AG04449 (cell line): ENCODE measurements around the gene IFITM10.

Source experiments
- CTCF ChIA-PET: fragments of 350-600 bp; formaldehyde crosslinking; extraction: SDS; loops from one replicate; lab custom pipeline; 2021; ENCODE audit warnings: antibody characterized with exemption; lab: Yijun Ruan, JAX
- POLR2A ChIA-PET: fragments of 400-600, 350-600 bp; formaldehyde crosslinking; extraction: SDS; loops from one replicate; lab custom pipeline; 2020; ENCODE audit warnings: antibody characterized with exemption, inconsistent platforms; lab: Yijun Ruan, JAX
- DNase-seq: peaks from one replicate; pipeline ENCODE4 v3.0.0-alpha.2; 2010; ENCODE audit warnings: low read depth, low spot score
- H3K4me3 ChIP-seq: 2 replicates; pipeline ENCODE4 v1.5.1; 2011; ENCODE audit warnings: low read depth, mild to moderate bottlenecking, control low read depth, low read length
- CTCF ChIP-seq: IDR thresholded peaks from one replicate; pipeline ENCODE4 v1.5.1; 2011; ENCODE audit warnings: mild to moderate bottlenecking, moderate library complexity, low read length, control low read depth, inconsistent platforms; ENCODE audit not compliant: insufficient read depth; ENCODE audit errors: missing control alignments

Gene IFITM10

GRCh38 chr11:1727861-1728260 is 22.5 kb downstream of the IFITM10 start:
- no peak for TF ChIP-seq CTCF

GRCh38 chr11:1727096-1727690 is 23.2 kb downstream of the IFITM10 start:
- no peak overlapping the region for H3K4me3 ChIP-seq
- TF ChIP-seq CTCF: no peak
- POLR2A ChIA-PET: no interaction called here
- CTCF ChIA-PET: interaction anchor here (1.1 kb wide), 1 partner anchor 58 kb away, joined by 3 read pairs; no protein-coding TSS in a partner anchor
- DNase-seq: no peak

More at GRCh38 chr11:1727861-1728260, 22.5 kb downstream of the IFITM10 start:
- no peak overlapping the region for H3K4me3 ChIP-seq
- DNase-seq: no peak
- ChIA-PET CTCF (no interaction called here), POLR2A (no interaction called here)

DNA sequence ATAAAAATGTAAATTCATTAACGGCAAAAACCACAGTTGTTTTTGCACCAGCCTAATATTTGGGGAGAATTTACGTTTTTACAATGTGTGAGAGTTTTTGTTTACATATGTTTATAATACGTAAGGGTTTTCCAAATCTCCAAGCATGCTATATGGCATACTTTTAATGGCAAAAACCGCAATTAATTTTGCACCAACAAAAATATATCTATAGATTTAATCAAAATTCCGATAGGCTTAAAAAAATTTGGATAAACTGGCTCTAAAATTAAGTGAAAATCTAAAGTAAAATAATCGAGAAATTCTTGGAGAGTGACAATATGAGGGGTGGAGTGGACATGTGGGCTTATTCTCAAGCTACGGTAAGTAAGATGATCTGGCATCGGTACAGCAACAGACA is 30.6 kb downstream of the IFITM10 start:
- TF ChIP-seq CTCF: no peak
- ChIA-PET POLR2A (no interaction called here), CTCF (no interaction called here)
- no peak overlapping the region for H3K4me3 ChIP-seq
- no peak for DNase-seq

DNA sequence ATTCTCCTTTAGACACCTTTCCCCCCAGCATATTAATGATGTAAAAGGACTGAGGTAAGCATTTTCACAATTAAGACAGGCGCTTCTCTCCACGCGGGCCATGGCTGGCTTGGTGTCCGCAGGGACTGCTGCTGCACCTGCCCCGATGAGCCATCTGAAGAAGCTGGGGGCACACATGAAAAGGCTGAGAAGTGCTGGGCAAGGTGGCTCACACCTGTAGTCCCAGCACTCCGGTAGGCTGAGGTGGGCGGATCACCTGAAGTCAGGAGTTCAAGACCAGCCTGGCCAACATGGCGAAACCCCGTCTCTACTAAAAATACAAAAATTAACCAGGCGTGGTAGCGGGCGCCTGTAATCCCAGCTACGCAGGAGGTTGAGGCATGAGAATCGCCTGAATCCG is 32.1 kb downstream of the IFITM10 start:
- POLR2A ChIA-PET: interaction anchor here (0.7 kb wide), 1 partner anchor 433 kb away, joined by 3 read pairs; no protein-coding TSS in a partner anchor
- no peak for DNase-seq
- TF ChIP-seq CTCF: no peak
- CTCF ChIA-PET: no interaction called here
- H3K4me3 ChIP-seq: no peak overlapping the region

GRCh38 chr11:1717745-1718144 is 32.6 kb downstream of the IFITM10 start:
- no peak for TF ChIP-seq CTCF
- no peak for DNase-seq
- ChIA-PET POLR2A (interaction anchor here (0.7 kb wide), 1 partner anchor 434 kb away, joined by 3 read pairs; no protein-coding TSS in a partner anchor), CTCF (interaction anchor here (0.6 to 1.4 kb wide), 3 partner anchors 10 to 85 kb away, joined by 4 to 10 read pairs (median 4); no protein-coding TSS in a partner anchor)
- no peak overlapping the region for H3K4me3 ChIP-seq

DNA sequence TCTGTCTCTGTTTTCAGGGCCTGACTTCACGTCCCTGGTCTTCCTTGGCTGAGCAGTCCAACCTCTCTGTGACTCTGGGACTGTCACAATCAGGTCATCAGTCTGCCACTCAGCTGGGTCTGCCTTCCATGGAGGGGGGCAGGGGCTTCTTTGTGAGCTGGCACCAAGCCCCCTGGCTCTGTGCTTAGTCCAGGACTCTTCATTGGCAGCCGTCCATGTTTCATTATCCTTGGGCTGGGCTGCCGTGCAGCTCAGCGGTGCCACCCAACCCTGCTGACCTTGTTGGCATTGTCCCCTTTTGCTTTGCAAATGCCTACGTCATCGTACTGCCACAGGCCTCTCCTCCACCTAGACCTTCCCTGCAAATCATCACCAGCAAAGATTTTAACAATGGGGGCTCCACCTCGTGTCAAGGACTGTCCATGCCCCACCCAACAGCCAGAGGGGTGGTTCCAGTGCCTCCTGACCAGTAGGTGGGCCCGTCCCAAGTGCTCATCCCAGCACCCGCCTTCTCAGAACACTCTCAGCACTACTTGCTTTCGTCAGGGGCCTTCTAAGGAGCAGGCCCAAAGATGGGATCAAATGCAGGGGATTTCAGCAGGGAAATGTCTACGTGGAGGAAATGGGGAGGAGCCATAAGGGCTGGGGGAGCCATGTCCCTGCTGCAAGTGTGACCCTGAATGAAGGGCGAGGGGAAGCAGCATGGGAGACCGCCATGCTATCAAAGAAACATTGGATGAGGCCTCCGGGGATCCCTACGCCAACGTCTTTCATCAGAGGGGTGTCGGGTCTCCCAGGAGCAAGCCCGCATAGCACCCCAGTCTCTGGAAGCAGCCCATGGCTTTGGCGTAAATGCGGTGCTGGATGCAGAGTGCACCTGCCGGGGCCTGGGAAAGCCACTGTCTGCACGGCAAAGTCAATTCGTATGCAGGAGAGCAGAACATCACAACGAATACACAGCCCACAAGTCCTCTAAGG is 35.2 kb downstream of the IFITM10 start:
- DNase-seq: no peak
- ChIA-PET CTCF (interaction anchor here (1.5 kb wide), 1 partner anchor 118 kb away, joined by 6 read pairs; no protein-coding TSS in a partner anchor), POLR2A (no interaction called here)
- no peak for TF ChIP-seq CTCF
- H3K4me3 ChIP-seq: no peak overlapping the region
